PC-3 (cell line): ENCODE results near the gene ZNF438. TPM values are rescaled to one million over a fixed set of nuclear protein-coding genes. Genes with fewer than 3 reads are reported as not detected.

Source experiments
- ATAC-seq: fragments of 200-7000 bp; cut with Tn5 transposase; 2 replicates; pipeline ENCODE4 v1.9.1; 2020; ENCODE audit warnings: mild to moderate bottlenecking, moderate library complexity
- BruUV-seq: library from RNA; stranded (reverse); fragments of 400-500 nt; replicated peaks from 2 replicates; lab custom pipeline; 2021; lab: Mats Ljungman, UMichigan
- CTCF ChIA-PET: fragments of 300-600 bp; sonication (Branson Sonifier 250); formaldehyde crosslinking; loops from one replicate; lab custom pipeline; 2022; ENCODE audit warnings: antibody characterized with exemption; lab: Charles Lee
- POLR2A ChIA-PET: fragments of 300-600 bp; sonication (Branson Sonifier 250); formaldehyde crosslinking; loops from one replicate; lab custom pipeline; 2022; ENCODE audit warnings: antibody characterized with exemption; ENCODE audit not compliant: unreplicated experiment; lab: Charles Lee
- DNase-seq: peaks from one replicate; pipeline ENCODE4 v3.0.0-alpha.2; 2015
- H2AFZ ChIP-seq: fragments of 300-600 bp; sonication (generic); 2 replicates; pipeline ENCODE4 v1.6.0; 2016; ENCODE audit warnings: antibody characterized with exemption, low read length
- H3F3A ChIP-seq: fragments of 300-600 bp; sonication (generic); one replicate; pipeline ENCODE4 v1.6.0; 2017; ENCODE audit warnings: antibody characterized with exemption, low read length, control low read depth, mild to moderate bottlenecking; ENCODE audit not compliant: unreplicated experiment
- H3K27ac ChIP-seq: fragments of 300-600 bp; sonication (generic); 2 replicates; pipeline ENCODE4 v1.5.1; 2016; ENCODE audit warnings: mild to moderate bottlenecking, low read length
- H3K27me3 ChIP-seq: fragments of 300-600 bp; sonication (generic); 2 replicates; pipeline ENCODE4 v1.6.1; 2016; ENCODE audit warnings: low read length, mixed read lengths
- H3K36me3 ChIP-seq: fragments of 300-600 bp; sonication (generic); 2 replicates; pipeline ENCODE4 v1.6.1; 2016; ENCODE audit warnings: low read depth, mixed run types, low read length, mixed read lengths
- H3K4me1 ChIP-seq: fragments of 300-600 bp; sonication (generic); 2 replicates; pipeline ENCODE4 v1.5.1; 2016; ENCODE audit warnings: low read length; ENCODE audit not compliant: insufficient read depth
- H3K4me2 ChIP-seq: fragments of 300-600 bp; sonication (generic); 2 replicates; pipeline ENCODE4 v1.6.0; 2016; ENCODE audit warnings: low read length
- H3K4me3 ChIP-seq: fragments of 300-600 bp; sonication (generic); 2 replicates; pipeline ENCODE4 v1.5.1; 2016; ENCODE audit warnings: mild to moderate bottlenecking, low read length, mixed read lengths
- H3K79me2 ChIP-seq: fragments of 300-600 bp; sonication (generic); 2 replicates; pipeline ENCODE4 v1.6.1; 2017; ENCODE audit warnings: low read length, mixed read lengths
- H3K9ac ChIP-seq: fragments of 300-600 bp; sonication (generic); 2 replicates; pipeline ENCODE4 v1.6.0; 2016; ENCODE audit warnings: mild to moderate bottlenecking, low read length
- H3K9me2 ChIP-seq: fragments of 300-600 bp; sonication (generic); replicated peaks from 2 replicates; pipeline ENCODE4 v1.6.1; 2016; ENCODE audit warnings: mixed run types, low read length, mixed read lengths
- H3K9me3 ChIP-seq: fragments of 300-600 bp; sonication (generic); 2 replicates; pipeline ENCODE4 v1.6.1; 2016; ENCODE audit warnings: low read length, mixed read lengths
- H4K20me1 ChIP-seq: fragments of 300-600 bp; sonication (generic); 2 replicates; pipeline ENCODE4 v1.6.1; 2016; ENCODE audit warnings: low read length, mixed read lengths
- CTCF ChIP-seq: fragments of 300-600 bp; sonication (generic); conservative IDR thresholded peaks from 2 replicates; pipeline ENCODE4 v1.5.1; 2017; ENCODE audit warnings: antibody characterized with exemption, low read depth, mild to moderate bottlenecking, low read length
- EZH2 ChIP-seq: fragments of 300-600 bp; sonication (generic); IDR thresholded peaks from one replicate; pipeline ENCODE4 v1.6.1; 2017; ENCODE audit warnings: antibody characterized with exemption, mild to moderate bottlenecking, low read length; ENCODE audit not compliant: unreplicated experiment
- EZH2phosphoT487 ChIP-seq: fragments of 300-600 bp; sonication (generic); IDR thresholded peaks from 2 replicates; pipeline ENCODE4 v1.6.1; 2018; ENCODE audit warnings: mild to moderate bottlenecking, antibody characterized with exemption, low read length, borderline replicate concordance
- intact Hi-C: fragments of 100-400 bp; cut with micrococcal nuclease; formaldehyde crosslinking; loops from 2 replicates; pipeline ENCODE4 v1.9.0; 2023
- total RNA-seq: library from RNA; depleted of rRNA; stranded (reverse); fragments of >200 nt; gene quantifications from 2 replicates; pipeline ENCODE4 v1.2.3, GENCODE V29; 2014

The ZNF438 gene
- total RNA-seq, 1 experiment from 2014 or later: 0.98 TPM

DNA sequence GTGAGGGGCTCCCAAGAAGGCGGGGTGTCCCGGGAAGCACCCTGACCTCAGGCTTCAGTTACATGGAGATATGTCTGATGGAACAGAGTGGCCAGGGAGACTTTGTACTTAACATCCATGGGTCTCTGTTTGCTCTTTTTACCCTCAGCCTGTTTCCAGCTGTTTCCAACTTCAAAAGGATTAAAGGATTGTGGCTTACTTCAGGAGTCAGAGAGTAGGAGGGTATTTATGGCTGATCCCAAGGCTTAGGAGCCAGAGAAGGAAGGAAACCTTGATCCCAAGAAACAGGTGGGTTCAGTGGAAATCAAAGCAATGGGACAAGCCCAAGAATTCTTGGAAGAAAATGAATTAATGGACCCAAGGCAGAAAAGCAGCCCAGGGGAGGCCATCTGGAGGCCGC, 37.7 kb upstream of the ZNF438 start:
- no peaks in the 10 kb centered on the region for H3K9me2 ChIP-seq
- no peak overlapping the region for H3K4me3 ChIP-seq
- CTCF ChIA-PET: no interaction called here
- H3K27me3 ChIP-seq: no peaks in the 10 kb centered on the region
- no peak for TF ChIP-seq CTCF
- TF ChIP-seq EZH2phosphoT487: no peak
- TF ChIP-seq EZH2: no peak
- no peaks in the 10 kb centered on the region for H3K9me3 ChIP-seq
- BruUV-seq: no TSS peak
- no peaks in the 10 kb centered on the region for H4K20me1 ChIP-seq
- no peaks in the 10 kb centered on the region for H3F3A ChIP-seq
- no peak overlapping the region for H3K27ac ChIP-seq
- ATAC-seq: no peak
- POLR2A ChIA-PET: no interaction called here
- no peak overlapping the region for H2AFZ ChIP-seq
- no peak overlapping the region for H3K9ac ChIP-seq
- no peaks in the 10 kb centered on the region for H3K36me3 ChIP-seq
- H3K4me2 ChIP-seq: no peak overlapping the region
- no peak for DNase-seq
- no peaks in the 10 kb centered on the region for H3K79me2 ChIP-seq
- no peaks in the 10 kb centered on the region for H3K4me1 ChIP-seq
- intact Hi-C loops: no loop called here

- H4K20me1 ChIP-seq: no peaks in the 10 kb centered on the region
- H3K27ac ChIP-seq: no peak overlapping the region
- peaks cover 2% of the 10 kb centered on the region for H3K4me1 ChIP-seq
- H3K79me2 ChIP-seq: no peaks in the 10 kb centered on the region
- ATAC-seq: no peak
- H3K27me3 ChIP-seq: no peaks in the 10 kb centered on the region
- H3F3A ChIP-seq: no peaks in the 10 kb centered on the region
- H3K4me2 ChIP-seq: no peak overlapping the region
- H2AFZ ChIP-seq: no peak overlapping the region
- intact Hi-C loops: no loop called here
- CTCF ChIA-PET: no interaction called here
- DNase-seq: no peak
- H3K9me3 ChIP-seq: no peaks in the 10 kb centered on the region
- no peak overlapping the region for H3K4me3 ChIP-seq
- no peaks in the 10 kb centered on the region for H3K36me3 ChIP-seq
- POLR2A ChIA-PET: no interaction called here
- no TSS peak for BruUV-seq
- no peaks in the 10 kb centered on the region for H3K9me2 ChIP-seq
- TF ChIP-seq CTCF: no peak
- TF ChIP-seq EZH2phosphoT487: no peak
- TF ChIP-seq EZH2: no peak
- H3K9ac ChIP-seq: no peak overlapping the region
These were observed 32.7 kb upstream of the ZNF438 start for GRCh38 chr10:31064348-31064747.

DNA sequence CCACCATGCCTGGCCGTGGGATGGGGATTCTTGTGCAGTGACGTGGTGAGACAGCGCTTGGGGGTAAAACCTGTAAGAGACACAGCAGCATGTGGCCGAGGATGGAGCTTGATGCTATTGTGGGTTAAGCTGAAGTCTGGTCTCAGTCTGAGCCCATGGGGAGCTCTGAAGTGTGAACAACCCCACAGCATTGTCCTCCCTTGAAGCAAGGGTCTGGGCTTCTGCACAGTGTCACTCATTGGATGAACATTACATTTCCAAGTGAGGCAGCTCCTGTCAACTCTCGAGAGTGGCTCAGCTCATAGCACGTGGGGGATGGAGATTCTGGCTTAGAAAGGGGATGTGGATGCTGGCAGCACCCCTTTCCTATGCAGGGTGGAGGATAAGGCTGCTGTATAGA, 32.2 kb upstream of the ZNF438 start:
- Histone ChIP-seq H3K36me3 (no peaks in the 10 kb centered on the region), H3K9me3 (no peaks in the 10 kb centered on the region), H3K27ac (no peak overlapping the region), H3K4me3 (no peak overlapping the region), H3K79me2 (no peaks in the 10 kb centered on the region), H3K4me1 (peaks cover 6% of the 10 kb centered on the region), H4K20me1 (no peaks in the 10 kb centered on the region), H3F3A (no peaks in the 10 kb centered on the region), H3K27me3 (no peaks in the 10 kb centered on the region), H3K4me2 (no peak overlapping the region), H2AFZ (no peak overlapping the region), H3K9ac (no peak overlapping the region), H3K9me2 (no peaks in the 10 kb centered on the region)
- ATAC-seq: no peak
- ChIA-PET CTCF (no interaction called here), POLR2A (no interaction called here)
- intact Hi-C loops: no loop called here
- DNase-seq: no peak
- TF ChIP-seq EZH2phosphoT487: no peak
- TF ChIP-seq EZH2: no peak
- TF ChIP-seq CTCF: no peak
- no TSS peak for BruUV-seq
